HG03558 (cell line): ENCODE measurements around the gene PNLIPRP1.

Experiments used
- ATAC-seq: cut with Tn5 transposase; IDR thresholded peaks from one replicate; pipeline ENCODE4 v1.9.1; 2021; ENCODE audit warnings: moderate number of reproducible peaks; ENCODE audit not compliant: unreplicated experiment; ENCODE audit errors: extremely low read depth

PNLIPRP1 gene

DNA sequence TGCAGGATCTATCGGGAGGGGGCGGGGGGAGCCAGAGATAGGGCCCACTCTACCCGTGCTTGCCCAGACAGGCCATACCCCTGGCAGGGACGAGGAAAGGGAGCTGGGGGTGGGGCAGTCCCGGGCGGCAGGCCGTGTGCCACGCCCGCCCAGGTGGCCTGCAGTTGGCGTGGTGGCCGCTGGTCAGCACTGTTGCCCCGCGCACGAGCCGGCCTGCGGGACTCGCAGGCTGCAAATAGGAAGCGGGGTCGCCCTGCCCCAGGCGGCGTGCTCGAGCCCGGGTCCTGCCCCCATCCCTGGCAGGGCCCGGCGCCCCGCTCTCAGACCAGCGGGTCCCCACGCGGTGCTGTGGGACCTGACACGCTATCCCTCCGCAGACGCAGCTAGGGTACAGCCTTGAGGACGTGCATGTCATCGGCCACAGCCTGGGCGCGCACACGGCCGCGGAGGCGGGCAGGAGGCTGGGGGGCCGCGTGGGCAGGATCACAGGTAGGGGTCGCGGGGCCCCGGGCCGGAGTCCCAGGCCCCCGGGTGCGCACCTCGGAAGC, 36.7 kb downstream of the PNLIPRP1 start:
- ATAC-seq: no peak

- no peak for ATAC-seq
These were observed 38.6 kb downstream of the PNLIPRP1 start for GRCh38 chr10:116629340-116629739.

GRCh38 chr10:116630020-116630419, 39.3 kb downstream of the PNLIPRP1 start:
- ATAC-seq: no peak

- ATAC-seq: no peak
These were observed 41.1 kb downstream of the PNLIPRP1 start for GRCh38 chr10:116631871-116632295.

DNA sequence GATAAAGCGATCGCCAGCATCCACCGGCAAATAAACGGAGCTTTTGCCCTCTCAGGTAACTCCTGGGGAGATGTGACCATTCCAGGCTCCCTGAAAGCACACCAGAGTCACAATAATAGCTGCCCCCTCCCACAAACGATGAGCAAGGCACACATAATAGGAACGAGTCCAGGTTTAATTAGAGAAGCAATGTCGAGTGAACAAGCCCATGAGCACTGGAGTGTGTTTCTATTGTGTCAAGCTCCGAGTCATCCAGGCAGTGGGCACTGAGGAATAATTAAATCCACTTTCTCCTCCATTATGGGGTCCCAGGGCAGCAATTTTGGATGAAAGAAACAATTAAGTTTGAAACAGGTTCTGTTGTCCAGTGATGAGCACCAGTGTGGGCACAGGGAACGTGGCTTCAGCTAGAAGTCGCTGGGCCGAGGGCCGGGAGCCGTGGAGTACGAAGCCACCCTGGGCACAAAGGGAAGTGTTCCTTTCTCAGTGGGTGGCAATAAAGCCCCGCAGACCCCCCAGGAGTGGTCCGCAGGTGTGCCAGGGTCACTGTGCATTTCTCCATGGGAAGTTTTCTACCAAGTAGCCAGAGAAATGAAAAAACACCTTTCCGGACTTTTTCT, 41.9 kb downstream of the PNLIPRP1 start:
- ATAC-seq: no peak

- ATAC-seq: no peak
These were observed 42.4 kb downstream of the PNLIPRP1 start for GRCh38 chr10:116633216-116633600.

DNA sequence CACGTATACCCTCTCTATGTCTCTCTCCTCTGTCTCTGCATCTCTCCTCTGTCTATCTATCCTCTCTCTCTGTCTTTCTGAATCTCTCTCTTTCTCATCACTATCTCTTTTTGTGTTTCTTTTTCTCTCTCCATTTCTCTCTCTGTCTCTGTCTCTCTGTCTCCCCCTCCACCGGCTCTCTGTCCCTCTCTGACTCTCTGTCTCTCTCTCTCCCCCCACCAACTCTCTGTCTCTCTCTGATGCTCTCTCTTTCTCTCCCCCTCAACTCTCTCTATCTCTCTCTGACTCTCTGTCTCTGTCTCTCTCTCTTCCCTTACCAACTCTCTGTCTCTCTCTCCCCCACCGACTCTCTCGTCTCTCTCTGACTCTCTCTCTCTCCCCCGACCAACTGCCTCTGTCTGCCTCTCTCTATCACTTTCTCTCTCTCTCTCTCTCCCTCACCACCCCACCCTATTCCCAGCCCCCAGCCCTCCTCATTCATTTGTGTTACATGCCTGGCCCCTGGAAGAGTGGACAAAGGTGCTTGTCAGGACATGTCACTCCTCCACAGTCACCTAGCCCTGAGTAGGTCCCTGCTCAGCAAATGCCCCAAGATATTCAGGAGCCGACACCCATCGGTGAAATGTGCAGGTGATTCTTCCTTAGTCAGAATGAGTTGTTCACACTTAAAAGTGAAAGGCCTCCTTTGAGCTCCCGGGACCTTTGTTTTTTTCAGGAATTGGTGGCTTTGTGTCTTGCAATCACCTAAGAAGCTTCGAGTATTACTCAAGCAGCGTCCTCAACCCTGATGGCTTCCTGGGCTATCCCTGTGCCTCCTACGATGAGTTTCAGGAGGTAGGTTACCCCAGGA, 43.6 kb downstream of the PNLIPRP1 start:
- no peak for ATAC-seq

DNA sequence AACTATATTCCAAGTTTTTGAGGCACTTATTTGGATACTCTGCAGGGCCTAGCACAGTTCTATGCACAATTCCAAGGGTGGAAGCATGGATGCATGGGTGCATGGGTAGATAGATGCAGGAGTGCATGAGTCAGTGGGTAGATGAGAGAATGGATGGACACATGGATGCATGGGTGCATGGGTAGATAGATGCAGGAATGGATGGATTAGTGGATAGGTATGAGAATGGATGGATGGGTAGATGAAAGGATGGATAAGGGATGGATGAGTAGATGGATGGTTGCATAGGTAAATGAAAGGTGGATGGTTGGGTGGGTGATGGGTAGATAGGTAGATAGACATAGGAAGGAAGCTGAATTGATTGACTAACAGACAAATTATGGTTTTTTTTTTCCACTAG, 45.6 kb downstream of the PNLIPRP1 start:
- no peak for ATAC-seq

GRCh38 chr10:116636976-116637375, 46.2 kb downstream of the PNLIPRP1 start:
- no peak for ATAC-seq

DNA sequence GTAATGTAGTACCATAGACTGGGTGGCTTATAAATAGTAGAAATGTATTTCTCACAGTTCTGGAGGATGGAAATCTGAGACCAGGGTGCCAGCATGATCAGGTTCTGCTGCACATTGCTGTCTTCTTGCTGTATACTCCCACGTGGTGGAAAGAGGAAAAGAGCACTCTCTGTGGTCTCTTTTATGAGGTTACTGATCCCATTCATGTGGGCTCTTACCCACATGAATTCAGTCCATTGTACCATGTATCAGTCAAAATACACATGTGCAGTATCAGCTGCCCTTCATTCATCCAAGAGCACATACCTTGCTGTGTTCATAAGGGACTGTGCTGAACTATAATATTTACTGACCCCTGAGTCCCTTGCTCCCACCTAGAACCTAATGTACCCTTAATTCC, 47.1 kb downstream of the PNLIPRP1 start:
- ATAC-seq: no peak

- ATAC-seq: no peak
These were observed 55.7 kb downstream of the PNLIPRP1 start for GRCh38 chr10:116646502-116646901.

GRCh38 chr10:116648903-116649302, 58.1 kb downstream of the PNLIPRP1 start:
- no peak for ATAC-seq

DNA sequence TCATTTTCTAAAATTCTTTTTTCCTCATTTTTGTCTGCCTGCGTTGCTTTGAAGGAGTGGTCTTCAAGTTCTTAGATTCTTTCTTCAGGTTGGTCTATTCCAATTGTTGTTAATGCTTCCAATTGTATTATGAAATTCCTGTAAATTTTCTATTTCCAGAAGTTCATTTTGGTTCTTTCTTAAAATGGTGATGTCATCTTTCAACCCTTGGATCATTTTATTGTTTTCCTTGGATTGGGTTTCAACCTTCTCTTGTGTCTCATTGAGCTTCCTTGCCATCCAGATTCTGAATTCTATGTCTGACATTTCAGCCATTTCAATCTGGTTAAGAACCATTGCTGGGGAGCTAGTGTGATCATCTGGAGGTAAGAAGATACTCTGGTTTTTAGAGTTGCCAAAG, 63.1 kb downstream of the PNLIPRP1 start:
- no peak for ATAC-seq

GRCh38 chr10:116654816-116655215, 64.1 kb downstream of the PNLIPRP1 start:
- no peak for ATAC-seq

DNA sequence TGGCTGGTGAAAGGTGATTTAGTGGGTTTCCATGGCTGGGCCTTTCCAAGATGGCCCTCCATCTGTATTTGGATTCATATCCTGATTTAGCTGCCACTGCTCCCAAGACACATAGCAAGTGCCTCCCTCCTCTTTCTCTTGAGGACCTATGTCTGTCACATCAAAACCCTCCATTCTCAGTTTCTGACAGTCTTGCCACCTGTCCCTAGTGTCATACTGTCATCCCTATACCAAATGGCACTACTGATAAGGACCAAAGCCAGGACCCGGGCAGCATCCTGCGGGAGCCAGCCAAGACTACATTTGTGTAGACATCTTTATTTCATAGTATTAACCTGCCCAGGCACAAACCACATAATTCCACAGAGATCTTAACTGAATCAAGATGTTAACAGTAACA, 64.8 kb downstream of the PNLIPRP1 start:
- no peak for ATAC-seq

DNA sequence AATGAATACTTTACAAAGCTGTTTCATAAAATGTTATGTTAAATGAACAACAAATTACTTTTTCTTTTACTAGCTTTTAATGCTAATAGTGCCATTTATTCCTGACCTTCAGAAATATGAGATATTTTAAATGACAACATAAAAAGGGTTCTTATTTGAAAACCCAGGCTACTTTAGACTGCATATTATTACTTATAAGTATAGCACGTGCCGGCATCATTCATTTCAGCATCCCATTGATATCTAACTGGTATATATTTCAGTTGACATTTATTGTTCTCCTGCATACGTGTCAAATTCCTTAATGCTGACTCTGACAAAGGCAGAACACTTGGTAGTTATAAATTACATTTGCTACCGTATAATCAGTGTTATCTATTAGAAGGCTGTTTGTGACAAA, 65.3 kb downstream of the PNLIPRP1 start:
- ATAC-seq: no peak

GRCh38 chr10:116657863-116658551, 67.2 kb downstream of the PNLIPRP1 start:
- ATAC-seq: no peak
